GM21576 (cell line): Measurements from ENCODE around the gene CSRP2.

ENCODE experiments used
- ATAC-seq: cut with Tn5 transposase; IDR thresholded peaks from one replicate; pipeline ENCODE4 v1.9.1; 2021; ENCODE audit warnings: mild to moderate bottlenecking, moderate library complexity; ENCODE audit not compliant: unreplicated experiment

The CSRP2 gene

GRCh38 chr12:76895796-76896195 is 17.0 kb upstream of the CSRP2 start:
- no peak for ATAC-seq

GRCh38 chr12:76891609-76892008 is 12.8 kb upstream of the CSRP2 start:
- no peak for ATAC-seq

GRCh38 chr12:76890151-76891143 is 11.6 kb upstream of the CSRP2 start:
- no peak for ATAC-seq

GRCh38 chr12:76888775-76889174 is 10.0 kb upstream of the CSRP2 start:
- ATAC-seq, result no peak

- ATAC-seq, result no peak
Observed at GRCh38 chr12:76883811-76884210, 5.0 kb upstream of the CSRP2 start.

- no peak for ATAC-seq
Observed at GRCh38 chr12:76883151-76883550, 4.3 kb upstream of the CSRP2 start.

- no peak for ATAC-seq
Observed at GRCh38 chr12:76882367-76882766, 3.5 kb upstream of the CSRP2 start.

- ATAC-seq, result no peak
Observed at GRCh38 chr12:76881142-76881541, 2.3 kb upstream of the CSRP2 start.

- no peak for ATAC-seq
Observed at GRCh38 chr12:76880519-76881023, 1.8 kb upstream of the CSRP2 start.

- no peak for ATAC-seq
Observed at GRCh38 chr12:76879710-76880518, 1.1 kb upstream of the CSRP2 start.

- ATAC-seq, result peak; percentile 39
Observed at GRCh38 chr12:76878099-76878898, 520 bp downstream of the CSRP2 start.

- ATAC-seq, result no peak
Observed at GRCh38 chr12:76876696-76877229, 2.1 kb downstream of the CSRP2 start.

- ATAC-seq, result no peak
Observed at GRCh38 chr12:76874491-76875190, 4.2 kb downstream of the CSRP2 start.

GRCh38 chr12:76874027-76874426 is 4.8 kb downstream of the CSRP2 start:
- ATAC-seq, result no peak

- ATAC-seq, result no peak
Observed at GRCh38 chr12:76872415-76872814, 6.4 kb downstream of the CSRP2 start.

- ATAC-seq, result no peak
Observed at GRCh38 chr12:76871742-76872141, 7.1 kb downstream of the CSRP2 start.

- ATAC-seq, result no peak
Observed at GRCh38 chr12:76871082-76871481, 7.7 kb downstream of the CSRP2 start.

- no peak for ATAC-seq
Observed at GRCh38 chr12:76866726-76867125, 12.1 kb downstream of the CSRP2 start.

GRCh38 chr12:76866151-76866567 is 12.7 kb downstream of the CSRP2 start:
- ATAC-seq, result no peak
